Left ventricle myocardium inferior (tissue), 1 donor: ENCODE measurements around the gene L2HGDH. TPM values are rescaled to one million over a fixed set of nuclear protein-coding genes. Genes with fewer than 3 reads are reported as not detected.

ENCODE experiments used
- DNase-seq: peaks from one replicate; pipeline ENCODE4 v3.0.0-alpha.2; 2020
- H3K27ac ChIP-seq: fragments of 200-600 bp; replicated peaks from 2 replicates; pipeline ENCODE4 v1.8.0; 2021
- H3K27me3 ChIP-seq: fragments of 200-600 bp; 2 replicates; pipeline ENCODE4 v1.8.0; 2021; ENCODE audit warnings: low read depth
- H3K36me3 ChIP-seq: fragments of 200-600 bp; 2 replicates; pipeline ENCODE4 v1.8.0; 2021
- H3K4me1 ChIP-seq: fragments of 200-600 bp; 2 replicates; pipeline ENCODE4 v1.8.0; 2021
- H3K4me3 ChIP-seq: fragments of 200-600 bp; 2 replicates; pipeline ENCODE4 v1.8.0; 2021; ENCODE audit warnings: mild to moderate bottlenecking, moderate library complexity
- H3K9me3 ChIP-seq: fragments of 200-600 bp; replicated peaks from 2 replicates; pipeline ENCODE4 v1.8.0; 2021
- intact Hi-C: fragments of 100-400 bp; cut with micrococcal nuclease; formaldehyde crosslinking; loops from one replicate; pipeline ENCODE4 v1.11.0; 2022
- total RNA-seq: library from RNA; stranded (reverse); fragmentation: NEBNext Ultra II Directional; extraction: Animal tissue kit (Norgen Biotek cat#: 25700); gene quantifications from one replicate; pipeline ENCODE4 v1.2.1, GENCODE V29; 2021
- TF ChIP-seq, protein P1 (sequence below): fragments of 200-600 bp; IDR thresholded peaks from 2 replicates; pipeline ENCODE4 v1.8.0; 2021; ENCODE audit warnings: antibody characterized with exemption, mild to moderate bottlenecking, borderline replicate concordance
- donor health status: DM: no; HTN: yes; CAD: no; lungs with severe emphysema.

The L2HGDH gene
- total RNA-seq, 1 donor from 2014 or later: 11.3 TPM

DNA sequence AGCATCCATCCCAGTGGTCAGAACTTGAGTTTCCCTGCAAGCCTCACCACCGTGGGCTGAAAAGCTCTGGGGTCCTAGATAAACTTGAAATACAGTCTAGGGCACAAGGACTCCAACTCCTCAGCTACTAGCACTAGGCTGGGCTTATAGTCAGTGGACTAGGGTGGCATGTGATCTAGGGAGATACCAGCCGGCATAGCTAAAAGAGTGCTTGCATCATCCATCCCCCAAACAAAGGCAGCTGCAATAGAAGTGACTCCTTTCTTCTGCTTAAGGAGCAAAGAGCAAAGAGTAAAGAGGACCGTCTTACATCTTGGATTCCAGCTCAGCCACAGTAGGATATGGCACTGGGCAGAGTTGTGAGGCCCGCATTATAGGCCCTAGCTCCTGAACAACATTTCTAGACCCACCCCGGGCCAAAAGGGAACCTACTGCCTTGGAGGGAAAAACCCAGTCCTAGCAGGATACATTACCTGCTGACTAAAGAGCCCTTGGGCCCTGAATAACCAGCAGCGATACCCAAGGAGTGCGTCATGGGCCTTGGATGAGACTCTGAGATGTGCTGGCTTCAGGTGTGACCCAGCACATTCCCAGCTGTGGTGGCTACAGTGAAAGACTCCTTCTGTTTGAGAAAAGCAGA lies 62.8 kb downstream of the L2HGDH start:
- no peak overlapping the region for H3K4me3 ChIP-seq
- H3K27me3 ChIP-seq: no peaks in the 10 kb centered on the region
- H3K36me3 ChIP-seq: peaks cover 8% of the 10 kb centered on the region
- H3K4me1 ChIP-seq: no peaks in the 10 kb centered on the region
- no peak overlapping the region for H3K27ac ChIP-seq
- intact Hi-C loops: no loop called here
- TF ChIP-seq, protein P1, sequence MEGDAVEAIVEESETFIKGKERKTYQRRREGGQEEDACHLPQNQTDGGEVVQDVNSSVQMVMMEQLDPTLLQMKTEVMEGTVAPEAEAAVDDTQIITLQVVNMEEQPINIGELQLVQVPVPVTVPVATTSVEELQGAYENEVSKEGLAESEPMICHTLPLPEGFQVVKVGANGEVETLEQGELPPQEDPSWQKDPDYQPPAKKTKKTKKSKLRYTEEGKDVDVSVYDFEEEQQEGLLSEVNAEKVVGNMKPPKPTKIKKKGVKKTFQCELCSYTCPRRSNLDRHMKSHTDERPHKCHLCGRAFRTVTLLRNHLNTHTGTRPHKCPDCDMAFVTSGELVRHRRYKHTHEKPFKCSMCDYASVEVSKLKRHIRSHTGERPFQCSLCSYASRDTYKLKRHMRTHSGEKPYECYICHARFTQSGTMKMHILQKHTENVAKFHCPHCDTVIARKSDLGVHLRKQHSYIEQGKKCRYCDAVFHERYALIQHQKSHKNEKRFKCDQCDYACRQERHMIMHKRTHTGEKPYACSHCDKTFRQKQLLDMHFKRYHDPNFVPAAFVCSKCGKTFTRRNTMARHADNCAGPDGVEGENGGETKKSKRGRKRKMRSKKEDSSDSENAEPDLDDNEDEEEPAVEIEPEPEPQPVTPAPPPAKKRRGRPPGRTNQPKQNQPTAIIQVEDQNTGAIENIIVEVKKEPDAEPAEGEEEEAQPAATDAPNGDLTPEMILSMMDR: no peak
- DNase-seq: no peak
- peaks cover 8% of the 10 kb centered on the region for H3K9me3 ChIP-seq

DNA sequence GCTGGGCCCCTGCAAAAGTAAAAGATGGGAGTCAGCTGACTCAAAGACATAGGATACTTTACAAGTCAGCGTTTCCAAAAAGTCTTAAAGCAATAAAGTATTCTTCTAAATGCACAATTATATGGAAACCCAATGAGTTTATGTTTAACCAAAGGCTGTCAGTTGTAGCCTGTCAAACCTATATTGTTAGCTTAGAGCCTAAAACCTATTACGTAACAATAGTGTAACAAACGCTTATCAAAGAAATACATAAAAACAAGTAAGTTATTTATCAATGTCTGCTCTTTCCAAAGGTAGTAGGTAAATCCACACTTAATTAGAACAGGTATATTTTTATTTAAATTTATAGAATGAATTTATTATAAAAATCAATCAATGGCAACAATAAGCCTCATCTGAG lies 64.8 kb downstream of the L2HGDH start:
- Histone ChIP-seq H3K27me3 (no peaks in the 10 kb centered on the region), H3K4me1 (no peaks in the 10 kb centered on the region), H3K36me3 (peaks cover 8% of the 10 kb centered on the region), H3K9me3 (peaks cover 4% of the 10 kb centered on the region), H3K4me3 (no peak overlapping the region), H3K27ac (no peak overlapping the region)
- TF ChIP-seq, protein P1: no peak
- intact Hi-C loops: no loop called here
- DNase-seq: no peak

DNA sequence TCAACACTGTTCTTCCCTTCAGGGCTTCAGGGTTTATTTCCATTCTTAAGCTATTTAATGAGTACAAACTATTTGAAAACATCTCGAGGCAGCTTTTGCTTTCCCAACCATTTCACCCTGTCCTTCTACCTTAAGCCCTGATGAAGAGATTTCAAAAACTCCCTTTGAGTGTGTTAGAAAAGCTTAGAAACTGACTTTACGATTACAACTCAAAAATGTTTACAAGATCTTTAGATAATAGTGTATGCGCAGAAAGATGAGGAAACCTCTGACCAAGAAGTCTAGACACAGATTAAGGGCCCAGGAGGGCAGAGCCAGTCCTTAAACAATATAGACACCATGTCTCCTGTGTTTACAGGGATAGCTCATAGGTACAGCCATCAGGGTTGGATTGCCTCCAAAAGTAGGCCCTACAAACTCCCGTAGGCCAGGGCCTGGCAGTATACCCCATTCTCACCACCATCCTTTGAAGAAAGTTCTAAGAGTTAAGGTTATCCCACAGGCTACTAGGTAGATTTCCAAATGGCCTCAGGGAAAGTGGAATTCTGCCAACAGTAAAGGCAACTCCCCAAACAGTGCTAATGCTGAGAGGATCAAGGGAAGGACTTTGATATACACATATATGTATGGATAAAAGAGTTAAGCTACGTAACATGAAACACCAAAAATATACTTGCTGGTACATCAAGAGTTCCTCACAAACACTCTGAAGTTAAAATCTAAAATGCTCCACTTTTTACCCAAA lies 69.3 kb downstream of the L2HGDH start:
- Histone ChIP-seq H3K36me3 (peaks cover 8% of the 10 kb centered on the region), H3K4me1 (no peaks in the 10 kb centered on the region), H3K27me3 (no peaks in the 10 kb centered on the region), H3K27ac (no peak overlapping the region), H3K9me3 (no peaks in the 10 kb centered on the region), H3K4me3 (no peak overlapping the region)
- TF ChIP-seq, protein P1: no peak
- no peak for DNase-seq
- intact Hi-C loops: no loop called here

DNA sequence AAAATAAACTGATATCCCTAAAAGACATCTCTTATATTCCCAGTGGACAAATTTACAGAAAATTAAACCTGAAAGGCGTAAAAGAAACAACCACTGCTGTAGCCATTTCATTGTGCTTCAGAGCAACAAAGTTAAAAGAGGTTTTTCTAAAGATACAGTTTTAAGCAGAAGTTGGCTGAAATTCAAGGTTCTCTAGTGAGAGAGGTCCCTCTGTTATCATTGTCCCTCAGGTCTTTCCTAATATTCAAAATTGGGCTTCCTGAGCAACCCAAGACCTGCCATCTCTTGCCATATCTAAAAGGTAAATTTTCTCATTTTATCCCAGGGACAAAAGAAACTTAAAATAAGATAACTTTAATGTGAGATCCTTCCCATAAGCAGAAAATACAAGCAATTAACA lies 69.9 kb downstream of the L2HGDH start:
- Histone ChIP-seq H3K9me3 (no peaks in the 10 kb centered on the region), H3K36me3 (peaks cover 7% of the 10 kb centered on the region), H3K27ac (no peak overlapping the region), H3K4me3 (no peak overlapping the region), H3K4me1 (no peaks in the 10 kb centered on the region), H3K27me3 (no peaks in the 10 kb centered on the region)
- intact Hi-C loops: no loop called here
- no peak for DNase-seq
- TF ChIP-seq, protein P1: no peak

DNA sequence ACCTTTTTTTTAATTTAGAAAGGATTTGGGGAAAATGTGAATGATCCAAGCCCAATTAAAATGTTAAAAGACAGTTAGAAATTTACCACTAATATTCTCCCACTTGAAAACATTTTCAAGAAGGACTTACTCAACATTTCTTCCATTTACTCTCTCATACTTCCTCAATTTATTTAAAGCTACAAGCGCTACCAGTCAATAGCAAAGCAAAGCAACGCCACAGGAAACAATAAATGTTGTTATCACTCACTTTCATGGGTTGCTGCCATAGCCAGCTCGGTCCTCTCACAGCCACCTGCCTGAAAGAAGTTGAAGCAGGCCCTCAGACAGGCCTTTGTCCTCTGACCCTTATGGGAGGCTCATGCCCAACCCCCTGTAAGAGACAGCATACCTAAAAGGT lies 74.6 kb downstream of the L2HGDH start:
- H3K9me3 ChIP-seq: no peaks in the 10 kb centered on the region
- H3K27ac ChIP-seq: no peak overlapping the region
- TF ChIP-seq, protein P1: no peak

More for the DNA sequence above, 74.6 kb downstream of the L2HGDH start:
- intact Hi-C loops: no loop called here
- Histone ChIP-seq H3K27me3 (no peaks in the 10 kb centered on the region), H3K36me3 (no peaks in the 10 kb centered on the region), H3K4me3 (no peak overlapping the region), H3K4me1 (peaks cover 8% of the 10 kb centered on the region)
- no peak for DNase-seq
